ENCODE data around the gene RAB11B.
"Not testable (repeated sequence)": the region's sequence is repeated elsewhere in the genome, so short reads cannot be mapped to it uniquely, and the experiment has no call there.

RAB11B gene

GRCh38 chr19:8404391-8405151 is 14.4 kb downstream of the RAB11B start:
- Histone ChIP-seq H3K4me2 (ENCODE audit: low read length) (no peak overlapping the region), H2AFZ (no peak overlapping the region), H3K4me3 (ENCODE audit: low read depth, low read length) (no peak overlapping the region), H3K36me3 (ENCODE audit: control insufficient read depth, insufficient read depth, low read length) (no peaks in the 10 kb centered on the region), H3K9me3 (ENCODE audit: control insufficient read depth, low read length) (no peaks in the 10 kb centered on the region), H3K79me2 (peaks cover 5% of the 10 kb centered on the region), H3K27me3 (ENCODE audit: control insufficient read depth, insufficient read depth, low read length) (no peaks in the 10 kb centered on the region), H3K27ac (no peak overlapping the region), H3K9ac (no peak overlapping the region), H3K4me1 (no peaks in the 10 kb centered on the region)
- TF ChIP-seq CTCF (IDR thresholded peaks at IDR 0.05), result no peak

GRCh38 chr19:8410718-8411117 is 20.6 kb downstream of the RAB11B start:
- H3K9ac ChIP-seq; H3K79me2 ChIP-seq; H3K9me3 ChIP-seq (ENCODE audit: control insufficient read depth, low read length); H3K4me2 ChIP-seq (ENCODE audit: low read length); H2AFZ ChIP-seq; H3K27me3 ChIP-seq (ENCODE audit: control insufficient read depth, insufficient read depth, low read length); H3K4me3 ChIP-seq (ENCODE audit: low read depth, low read length); H3K27ac ChIP-seq; H3K36me3 ChIP-seq (ENCODE audit: control insufficient read depth, insufficient read depth, low read length); H3K4me1 ChIP-seq: not testable (repeated sequence)

DNA sequence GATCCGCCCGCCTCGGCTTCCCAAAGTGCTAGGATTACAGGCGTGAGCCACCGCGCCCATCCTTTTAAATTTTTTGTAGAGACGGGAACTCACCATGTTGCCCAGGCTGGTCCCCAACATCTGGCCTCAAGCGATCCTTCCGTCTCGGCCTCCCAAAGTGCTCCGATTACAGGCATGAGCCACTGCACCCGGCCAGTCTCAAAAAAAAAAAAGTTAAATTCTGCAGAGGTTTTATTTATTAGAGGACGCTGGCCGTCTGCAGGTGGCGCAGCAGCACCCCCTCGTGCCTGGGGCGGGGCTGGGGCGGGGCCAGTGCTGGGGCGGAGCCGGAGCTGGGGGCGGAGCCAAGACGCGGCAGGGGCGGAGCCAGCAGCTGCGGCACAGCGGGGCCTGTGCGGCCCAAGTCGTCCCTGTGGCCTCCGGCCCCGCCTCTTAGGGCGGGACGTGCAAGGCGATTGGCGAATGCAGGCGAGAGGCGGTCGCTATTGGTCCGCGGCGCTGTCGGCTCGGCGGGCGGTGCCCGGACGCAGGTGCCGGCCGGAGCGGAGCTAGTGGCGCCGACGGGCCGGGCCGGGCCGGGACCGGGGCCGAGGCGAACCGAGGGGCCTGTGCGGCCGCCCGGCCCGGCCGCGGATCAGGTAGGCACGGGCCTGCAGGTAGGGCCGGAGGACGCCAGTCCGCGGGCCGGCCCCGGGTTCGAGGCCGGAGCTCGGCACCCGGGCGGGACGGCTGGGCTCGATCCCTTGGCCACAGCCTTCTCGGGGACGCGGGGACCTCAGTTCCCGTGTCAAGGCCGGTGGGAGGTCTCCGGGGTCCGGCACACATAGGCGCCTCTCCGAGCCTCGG is 22.8 kb downstream of the RAB11B start, which contains the start of gene MARCHF2:
Gene MARCHF2, plus strand, starts transcription at position 523 of the 846 bp plus-strand sequence. CDS start 8,536 bp downstream, outside the sequence.
- Histone ChIP-seq H3K4me3 (ENCODE audit: low read depth, low read length) (peak within 1 kb of the TSS; percentile 73), H3K4me2 (ENCODE audit: low read length) (peak within 1 kb of the TSS; percentile 99), H3K36me3 (ENCODE audit: control insufficient read depth, insufficient read depth, low read length) (no peaks in the 10 kb centered on the region), H3K79me2 (no peaks in the 10 kb centered on the region), H3K27me3 (ENCODE audit: control insufficient read depth, insufficient read depth, low read length) (no peaks in the 10 kb centered on the region), H2AFZ (peak within 1 kb of the TSS; percentile 86), H3K4me1 (no peaks in the 10 kb centered on the region), H3K9me3 (ENCODE audit: control insufficient read depth, low read length) (no peaks in the 10 kb centered on the region), H3K9ac (no peak within 1 kb of the TSS), H3K27ac (no peak within 1 kb of the TSS)
- TF ChIP-seq CTCF (IDR thresholded peaks at IDR 0.05), result peak; percentile 80

GRCh38 chr19:8413629-8413995 is 23.5 kb downstream of the RAB11B start:
- Histone ChIP-seq H3K27ac (no peak overlapping the region), H3K79me2 (no peaks in the 10 kb centered on the region), H3K9me3 (ENCODE audit: control insufficient read depth, low read length) (no peaks in the 10 kb centered on the region), H2AFZ (peak overlapping the region; percentile 86), H3K4me2 (ENCODE audit: low read length) (peak overlapping the region; percentile 99), H3K4me1 (no peaks in the 10 kb centered on the region), H3K9ac (no peak overlapping the region), H3K27me3 (ENCODE audit: control insufficient read depth, insufficient read depth, low read length) (no peaks in the 10 kb centered on the region), H3K4me3 (ENCODE audit: low read depth, low read length) (peak overlapping the region; percentile 73), H3K36me3 (ENCODE audit: control insufficient read depth, insufficient read depth, low read length) (no peaks in the 10 kb centered on the region)
- no peak for TF ChIP-seq CTCF (IDR thresholded peaks at IDR 0.05)

DNA sequence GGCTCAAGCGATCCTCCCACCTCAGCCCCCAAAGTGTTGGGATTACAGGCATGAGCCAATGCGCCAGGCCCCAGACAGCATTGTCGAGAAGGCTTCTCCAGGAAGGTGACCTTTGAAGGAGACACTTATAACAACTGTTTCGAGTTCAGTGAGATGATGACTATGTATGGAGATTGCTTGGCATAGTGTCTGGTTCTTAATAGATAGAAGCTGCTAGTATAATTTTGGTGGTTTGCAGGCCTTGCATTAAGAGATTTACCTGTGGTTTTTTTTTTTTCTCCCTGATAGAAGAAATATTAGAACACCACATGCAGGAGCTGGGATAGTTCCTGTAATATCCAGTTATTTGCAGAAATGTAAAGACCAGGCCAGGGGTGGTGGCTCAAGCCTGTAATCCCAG is 26.6 kb downstream of the RAB11B start:
- Histone ChIP-seq H2AFZ (no peak overlapping the region), H3K36me3 (ENCODE audit: control insufficient read depth, insufficient read depth, low read length) (no peaks in the 10 kb centered on the region), H3K9ac (no peak overlapping the region), H3K27me3 (ENCODE audit: control insufficient read depth, insufficient read depth, low read length) (no peaks in the 10 kb centered on the region), H3K9me3 (ENCODE audit: control insufficient read depth, low read length) (no peaks in the 10 kb centered on the region), H3K79me2 (no peaks in the 10 kb centered on the region), H3K27ac (no peak overlapping the region), H3K4me3 (ENCODE audit: low read depth, low read length) (no peak overlapping the region), H3K4me1 (no peaks in the 10 kb centered on the region), H3K4me2 (ENCODE audit: low read length) (no peak overlapping the region)
- TF ChIP-seq CTCF (IDR thresholded peaks at IDR 0.05), result no peak
